Skeletal muscle cell (primary cell): ENCODE data around the gene HOXB5.

Experiments used
- DNase-seq: peaks from one replicate; pipeline ENCODE4 v3.0.0-alpha.2; 2010; ENCODE audit warnings: low read depth
- H3K4me3 ChIP-seq: 2 replicates; pipeline ENCODE4 v1.5.1; 2011; ENCODE audit warnings: low read depth, mild to moderate bottlenecking, control low read depth, low read length, moderate library complexity

The HOXB5 gene

DNA sequence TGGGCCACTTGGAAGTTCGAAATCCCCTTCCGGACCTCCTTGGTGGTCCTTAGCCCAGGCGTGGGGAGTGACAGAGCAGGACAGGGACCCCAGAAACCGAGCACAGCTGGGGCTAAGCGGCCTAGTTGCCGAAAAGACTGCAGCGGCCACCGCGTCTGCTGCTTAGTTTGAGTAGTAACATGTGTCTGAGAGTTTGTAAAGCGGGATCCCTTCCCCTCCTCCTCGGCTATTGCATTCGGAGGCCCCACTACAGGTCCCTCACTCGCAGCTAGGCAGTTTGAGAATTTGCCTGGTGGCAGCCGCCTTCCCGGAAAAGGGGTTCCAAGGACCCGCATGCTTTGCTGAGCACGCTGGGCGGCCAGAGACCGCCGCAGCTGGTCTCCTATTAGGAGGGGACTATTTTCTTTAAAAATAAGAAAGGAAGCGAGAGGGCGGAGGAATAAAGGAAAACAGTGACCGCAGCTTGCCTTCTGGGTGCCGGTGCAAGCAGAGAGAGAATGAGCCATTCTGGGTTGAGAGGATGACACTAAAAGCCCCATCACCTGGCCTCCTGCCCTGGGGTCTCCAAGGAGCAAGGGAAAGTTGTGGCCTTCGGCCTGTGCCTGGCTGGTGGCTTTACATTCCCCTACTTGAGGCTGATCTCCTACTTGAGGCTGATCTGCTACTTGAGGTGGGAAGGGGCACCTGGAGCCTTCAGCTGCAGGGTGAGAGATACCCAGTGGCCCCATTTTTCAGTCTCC lies 1.1 kb upstream of the HOXB5 start:
- peak overlapping the region; percentile 5 for H3K4me3 ChIP-seq
- DNase-seq: no peak

DNA sequence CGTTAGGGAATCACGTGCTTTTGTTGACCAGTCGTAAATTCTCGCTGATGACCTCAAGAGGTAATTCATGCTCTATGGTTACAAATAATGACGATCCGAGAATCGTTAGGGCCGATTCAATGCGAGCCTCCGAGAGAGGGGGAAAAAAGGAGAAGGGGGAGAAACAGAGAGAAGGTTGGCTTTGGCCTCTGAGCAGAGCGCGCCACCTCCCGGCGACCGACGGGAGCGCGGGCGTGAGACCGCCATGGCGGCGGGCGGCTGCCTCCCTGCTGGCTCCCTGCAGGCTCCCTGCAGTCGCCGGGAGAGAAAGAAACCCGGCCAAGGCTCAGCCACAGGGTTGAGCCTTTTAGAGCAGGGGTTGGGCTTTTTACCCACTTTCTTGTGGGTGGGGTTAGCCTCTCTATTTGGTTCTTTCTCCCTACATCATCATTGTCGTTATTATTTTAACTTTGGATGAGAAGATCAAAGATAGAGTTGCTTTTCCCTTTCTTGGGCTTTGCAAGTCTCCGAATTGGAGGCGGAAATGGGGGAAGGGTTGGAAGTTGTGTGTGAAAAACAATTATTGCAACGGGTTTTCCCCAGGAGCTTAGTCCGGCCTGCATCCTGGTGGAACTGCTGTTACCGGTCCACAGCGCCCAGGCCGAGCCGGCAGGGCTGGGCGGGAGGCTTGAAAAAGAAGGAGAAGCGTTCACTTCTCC lies 410 bp upstream of the HOXB5 start:
- no peak for DNase-seq
- peak overlapping the region; percentile 44 for H3K4me3 ChIP-seq

DNA sequence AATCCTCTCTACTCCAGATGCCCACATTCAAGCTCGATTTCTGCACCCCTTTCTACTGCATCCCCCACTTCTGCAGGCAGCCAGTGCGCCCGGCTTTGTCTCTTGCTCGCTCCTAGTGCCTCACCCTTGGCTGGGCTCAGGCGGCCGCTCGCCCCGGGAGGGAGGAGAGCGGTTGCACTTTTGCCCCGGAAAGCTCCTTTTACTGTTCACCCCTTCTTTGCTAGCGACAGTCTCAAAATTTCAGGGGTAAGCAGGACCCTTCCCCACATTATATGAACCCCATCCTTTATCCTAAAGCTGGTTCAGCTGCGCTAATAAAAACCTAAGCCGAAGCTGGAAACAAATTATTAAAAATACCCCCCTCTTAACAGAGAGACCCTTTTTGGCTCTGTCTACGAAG lies 1.0 kb downstream of the HOXB5 start:
- DNase-seq: no peak
- peak overlapping the region; percentile 44 for H3K4me3 ChIP-seq

DNA sequence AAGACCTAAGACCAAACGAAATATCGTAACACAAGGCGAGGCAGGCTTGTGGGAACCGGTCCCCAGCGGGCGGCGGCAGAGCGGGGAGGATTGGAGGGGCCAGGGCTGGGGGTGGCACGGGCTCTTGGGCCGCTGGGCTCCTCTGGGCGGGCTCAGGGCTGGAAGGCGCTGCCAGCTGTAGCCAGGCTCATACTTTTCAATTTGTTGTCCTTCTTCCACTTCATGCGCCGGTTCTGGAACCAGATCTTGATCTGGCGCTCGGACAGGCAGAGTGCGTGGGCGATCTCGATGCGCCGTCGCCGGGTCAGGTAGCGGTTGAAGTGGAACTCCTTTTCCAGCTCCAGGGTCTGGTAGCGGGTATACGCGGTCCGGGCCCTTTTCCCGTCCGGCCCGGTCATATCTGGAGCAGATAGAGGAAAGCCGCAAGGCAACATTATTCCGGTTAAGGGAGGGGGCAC lies 1.5 kb downstream of the HOXB5 start:
- peak overlapping the region; percentile 44 for H3K4me3 ChIP-seq
- no peak for DNase-seq

DNA sequence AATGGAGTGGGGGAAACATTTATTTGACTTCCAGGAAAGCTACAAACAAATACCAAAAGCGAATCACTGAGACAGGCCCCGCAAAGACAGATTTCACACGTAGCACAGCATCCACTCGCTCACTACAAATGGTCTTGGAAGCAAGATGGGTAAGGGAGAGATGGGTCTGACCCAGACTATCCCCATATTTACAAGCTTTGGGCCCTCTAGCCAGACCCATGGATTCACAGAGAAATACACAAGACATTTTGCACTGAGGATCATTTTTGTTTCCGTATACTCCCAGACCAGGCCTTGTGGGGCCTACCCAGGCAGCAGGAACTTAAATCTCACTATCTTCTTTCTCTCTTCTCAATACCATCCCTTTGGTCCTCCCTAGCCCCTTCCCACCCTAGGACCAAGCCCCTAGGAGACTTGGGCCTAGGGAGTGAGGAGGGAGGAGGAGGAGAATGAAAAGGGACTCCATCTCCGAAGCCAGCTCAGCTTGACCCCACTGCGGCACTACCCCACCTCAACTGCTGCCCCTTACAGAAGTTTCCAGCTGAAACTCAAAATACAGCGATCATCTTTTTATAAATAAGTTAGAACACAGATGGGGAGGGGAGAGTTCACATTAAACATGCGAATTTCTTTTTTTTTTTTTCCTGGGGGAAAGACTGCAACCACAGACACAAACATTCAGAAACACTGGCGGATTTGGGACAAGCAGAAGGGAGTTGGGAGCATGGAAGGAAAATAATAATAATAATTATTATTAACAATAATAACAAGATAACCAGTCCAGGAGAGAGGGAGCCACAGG lies 2.1 kb downstream of the HOXB5 start:
- peak overlapping the region; percentile 44 for H3K4me3 ChIP-seq
- no peak for DNase-seq

DNA sequence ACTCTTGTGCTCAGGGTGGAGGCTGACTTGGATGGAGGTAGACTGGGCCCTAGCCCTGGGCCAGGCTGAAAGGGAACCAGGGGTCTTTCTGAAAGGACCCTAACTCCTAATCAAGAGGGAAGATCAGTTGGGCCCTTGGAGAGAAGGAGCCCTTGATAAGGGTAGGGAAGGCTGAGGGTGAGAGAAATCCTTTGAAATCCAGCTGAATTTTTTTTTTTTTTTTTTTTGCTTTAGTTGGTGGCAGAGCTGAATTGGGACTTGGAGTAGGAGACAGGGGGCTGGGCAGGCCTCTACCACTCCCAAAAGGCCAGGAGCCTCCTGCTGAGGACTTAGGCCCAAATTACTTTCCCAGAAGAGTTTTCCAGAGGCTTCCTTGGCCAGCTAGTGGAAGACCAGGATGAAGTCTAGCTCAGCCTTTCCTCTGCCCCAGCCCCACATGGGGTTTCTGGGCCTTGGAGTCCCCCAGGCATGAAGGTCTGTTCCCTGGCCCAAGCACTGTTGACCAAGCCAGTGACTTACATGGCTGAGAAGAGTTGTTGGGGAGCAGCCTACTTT lies 2.9 kb downstream of the HOXB5 start:
- no peak for DNase-seq
- peak overlapping the region; percentile 24 for H3K4me3 ChIP-seq

DNA sequence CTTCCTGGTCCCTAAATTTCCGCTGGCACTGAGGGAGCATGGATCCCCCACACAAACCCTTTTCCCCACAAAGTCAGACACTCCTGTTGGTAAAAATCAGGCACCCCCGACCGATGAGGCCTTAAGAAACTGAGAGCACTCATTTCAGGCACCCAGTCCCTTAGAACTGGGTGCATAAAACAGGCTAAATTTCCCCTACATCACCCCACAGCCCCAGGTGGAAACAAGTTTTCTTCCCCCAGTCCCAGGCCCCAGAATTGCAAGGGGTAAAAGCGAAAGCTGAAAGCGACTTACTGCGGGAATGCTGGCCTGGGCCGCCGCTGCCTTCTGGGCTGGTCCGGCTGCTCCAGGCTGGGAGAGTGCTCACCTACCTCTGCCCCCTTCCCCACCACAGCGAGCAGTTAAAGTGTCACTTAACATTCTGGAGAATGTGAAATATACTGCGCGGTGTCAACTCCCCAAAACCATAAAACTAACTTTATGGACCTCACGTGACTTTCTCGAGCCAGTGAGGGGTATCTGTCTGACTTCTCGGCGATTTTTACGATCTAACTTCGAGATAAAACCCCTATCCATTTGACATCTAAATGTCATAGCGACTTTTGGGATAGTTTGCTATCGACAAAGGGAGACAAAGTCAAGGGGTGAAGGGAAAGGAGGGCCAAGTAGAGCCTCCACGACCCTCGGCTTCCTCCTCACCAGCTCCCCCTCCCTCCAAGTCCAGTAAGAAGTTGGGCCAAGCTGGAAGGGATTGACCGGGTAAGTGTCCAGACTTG lies 3.6 kb downstream of the HOXB5 start, which contains the start of gene HOXB3:
Gene HOXB3, minus strand, starts transcription at position 411 of the 776 bp plus-strand sequence. CDS start 37,767 bp downstream, outside the sequence.
- DNase-seq: no peak
- H3K4me3 ChIP-seq: peak within 1 kb of the TSS; percentile 60

DNA sequence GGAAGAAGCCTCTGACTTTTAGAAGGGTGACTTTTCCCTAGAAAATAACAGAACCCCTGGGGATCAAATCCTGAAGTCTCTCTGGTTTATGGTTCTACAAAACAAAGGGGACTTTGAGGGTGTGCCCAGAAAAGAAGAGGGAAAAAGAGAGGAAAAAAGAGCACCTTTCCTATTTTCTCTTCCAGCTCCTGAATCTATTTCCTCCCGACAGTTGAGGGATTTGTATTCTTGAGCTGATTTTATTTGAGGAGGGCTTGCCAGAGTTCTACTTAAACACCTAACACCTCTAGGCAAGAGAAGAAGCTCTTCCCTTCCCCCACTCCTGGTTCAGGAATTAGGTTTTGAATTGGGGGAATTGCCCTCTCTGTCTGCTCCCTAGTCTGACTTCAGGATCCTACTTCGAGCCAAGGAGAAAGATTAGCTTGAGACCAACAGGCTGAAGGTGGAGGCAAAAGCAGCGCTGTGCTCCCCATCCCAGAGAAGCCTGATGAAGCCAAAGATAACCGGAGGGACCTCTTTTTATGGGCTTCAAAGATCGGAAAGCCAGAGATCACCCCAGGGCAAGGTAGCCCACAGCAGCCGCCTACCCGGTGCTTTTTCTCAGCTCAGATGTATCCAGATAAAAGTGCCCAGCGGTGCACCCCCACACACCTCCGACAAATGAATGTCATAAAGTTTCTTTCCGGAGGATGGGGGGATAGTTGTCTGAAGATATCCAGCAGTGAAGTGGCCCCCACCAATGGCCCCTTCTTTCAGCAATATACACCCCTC lies 4.3 kb downstream of the HOXB5 start:
- peak overlapping the region; percentile 60 for H3K4me3 ChIP-seq
- DNase-seq: no peak

DNA sequence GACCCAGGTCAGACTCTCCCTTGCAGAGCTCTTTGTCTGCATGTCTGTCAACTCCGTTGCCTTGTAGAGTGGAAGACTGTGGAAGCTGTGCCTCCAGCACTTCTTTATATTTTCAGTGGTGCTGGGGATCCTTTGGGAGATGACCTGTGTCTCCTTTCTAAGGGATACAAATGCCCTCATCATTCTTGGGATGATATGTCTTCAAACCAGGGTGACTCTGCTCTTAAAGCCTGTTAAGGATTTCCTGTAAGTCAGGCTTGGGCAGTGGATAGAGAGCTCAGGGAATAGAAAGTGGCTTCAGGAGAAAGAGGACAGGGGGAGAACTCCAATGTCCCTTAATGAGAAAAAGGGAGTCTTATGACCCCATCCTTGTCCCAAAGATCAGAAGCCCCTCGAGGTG lies 5.1 kb downstream of the HOXB5 start:
- H3K4me3 ChIP-seq: peak overlapping the region; percentile 60
- no peak for DNase-seq

DNA sequence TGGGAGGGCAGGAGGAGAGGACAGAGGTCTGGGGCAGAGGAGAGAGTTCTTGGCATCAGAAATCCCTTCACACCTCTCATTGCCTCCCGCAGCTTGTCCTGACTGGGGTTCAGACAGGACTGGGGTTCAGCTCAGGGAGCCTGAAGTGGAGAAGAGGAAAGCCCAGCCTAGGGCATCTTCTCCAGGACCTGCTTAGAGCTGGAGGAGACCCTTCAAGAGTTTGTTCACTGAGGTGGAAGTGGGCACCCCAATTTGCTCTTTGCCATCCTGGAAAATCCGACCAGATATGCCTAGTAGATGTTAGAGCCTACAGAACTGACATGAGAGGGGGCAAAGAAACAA lies 5.5 kb downstream of the HOXB5 start:
- DNase-seq: no peak
- peak overlapping the region; percentile 60 for H3K4me3 ChIP-seq

DNA sequence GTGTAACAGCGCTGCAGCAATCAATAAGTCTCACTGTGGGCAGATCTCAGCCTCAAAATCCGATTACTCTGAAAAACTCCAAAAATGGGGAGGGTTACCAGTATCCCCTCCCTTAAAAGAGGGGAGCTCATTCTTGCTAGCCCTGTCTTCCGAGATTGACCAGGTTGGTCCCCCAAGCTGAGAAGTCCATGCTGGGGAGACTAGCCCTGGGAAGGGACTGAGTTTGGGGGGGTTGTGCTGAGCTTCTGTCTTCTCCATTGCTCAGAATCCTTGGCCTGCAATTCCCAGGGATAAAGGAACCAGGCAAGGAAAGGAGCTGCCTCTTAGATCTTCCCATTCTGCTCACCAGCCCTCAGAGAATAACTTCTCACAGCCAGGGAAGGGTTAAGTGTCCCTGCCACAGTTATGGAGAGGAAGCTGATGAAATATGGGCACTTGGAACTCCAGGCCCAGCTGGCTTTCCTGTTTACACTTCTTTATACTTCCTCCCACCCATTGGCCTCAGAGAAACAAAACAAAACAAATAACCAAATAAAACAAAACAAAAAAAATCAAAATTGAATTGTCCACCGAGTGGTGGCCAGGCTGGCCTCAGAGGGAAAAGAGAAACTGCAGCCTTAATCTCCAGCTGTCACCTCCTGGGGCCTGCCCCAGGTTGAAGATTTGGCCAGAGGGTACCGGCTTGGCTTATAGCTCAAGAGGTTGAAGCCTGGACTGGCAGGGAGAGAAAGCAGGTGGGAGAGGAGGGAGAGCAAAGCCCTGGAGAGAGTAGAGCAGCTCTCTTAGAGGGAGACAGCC lies 6.1 kb downstream of the HOXB5 start:
- DNase-seq: no peak
- peak overlapping the region; percentile 60 for H3K4me3 ChIP-seq

DNA sequence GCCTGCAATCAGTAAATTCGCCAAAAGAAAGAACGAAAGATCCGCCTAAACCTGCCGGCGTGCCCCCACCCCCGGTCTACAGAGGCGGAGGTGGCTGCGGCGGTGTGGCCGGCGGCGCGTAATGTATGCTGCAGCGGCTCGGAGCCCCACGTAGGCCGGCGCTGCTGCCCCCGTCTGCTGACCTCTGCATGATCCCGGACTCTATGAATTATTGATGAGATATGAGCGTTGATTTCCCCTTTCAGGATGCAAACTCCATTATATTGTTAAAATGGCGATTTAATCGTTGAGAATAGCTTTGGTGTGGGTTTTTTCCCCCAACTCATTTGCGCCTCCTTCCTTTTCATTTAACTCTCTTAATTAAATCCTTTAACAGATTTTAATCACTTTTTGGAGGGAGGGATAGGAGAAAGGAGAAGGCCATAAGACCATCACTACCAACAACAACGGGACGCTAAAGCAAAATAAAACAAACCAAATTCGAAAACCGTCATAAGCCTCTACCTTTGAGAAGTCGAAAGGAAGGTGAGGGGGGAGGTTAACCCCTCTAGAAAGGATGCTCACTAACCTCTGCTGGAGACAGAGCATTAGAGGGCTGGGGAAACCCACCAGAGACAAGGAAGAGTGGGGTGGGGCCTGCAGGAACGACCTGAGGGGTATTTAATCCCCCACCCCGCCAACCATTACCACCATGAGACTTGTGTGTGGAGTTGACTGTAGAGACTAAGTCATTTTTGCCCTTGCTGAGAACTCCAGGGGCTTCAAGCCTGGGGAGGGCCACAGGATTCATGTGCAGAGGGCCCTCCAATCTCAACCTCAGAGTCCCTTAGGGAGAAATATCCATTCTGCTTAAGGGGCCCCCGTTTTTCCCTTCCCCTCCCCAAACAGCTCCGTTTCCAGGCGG lies 7.0 kb downstream of the HOXB5 start:
- no peak for DNase-seq
- H3K4me3 ChIP-seq: peak overlapping the region; percentile 60

DNA sequence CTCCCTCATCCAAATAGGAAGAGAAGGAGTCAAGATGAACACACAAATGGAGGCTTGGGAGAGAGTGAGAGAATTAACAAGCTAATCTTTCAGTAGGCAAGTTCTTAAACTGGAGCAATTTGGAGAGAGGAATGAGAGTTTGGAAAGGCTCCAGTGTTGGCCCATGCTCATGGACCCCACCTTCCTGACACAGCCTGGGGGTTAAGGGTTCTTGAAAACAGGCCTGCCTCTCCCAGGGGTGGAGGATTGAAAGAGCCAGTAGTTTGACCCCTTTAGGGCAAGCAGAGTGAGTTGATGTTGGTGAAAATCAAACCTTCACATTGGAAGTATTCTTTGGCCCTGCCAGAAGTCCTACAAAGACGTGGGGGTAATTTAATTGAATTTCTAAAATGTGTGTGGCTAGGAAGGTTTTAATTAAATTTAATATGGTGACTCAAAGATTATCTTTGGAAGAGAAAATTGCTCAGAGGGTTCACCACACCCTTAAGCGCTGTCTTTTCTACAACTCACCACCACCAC lies 9.3 kb downstream of the HOXB5 start:
- no peak for DNase-seq
- no peak overlapping the region for H3K4me3 ChIP-seq

DNA sequence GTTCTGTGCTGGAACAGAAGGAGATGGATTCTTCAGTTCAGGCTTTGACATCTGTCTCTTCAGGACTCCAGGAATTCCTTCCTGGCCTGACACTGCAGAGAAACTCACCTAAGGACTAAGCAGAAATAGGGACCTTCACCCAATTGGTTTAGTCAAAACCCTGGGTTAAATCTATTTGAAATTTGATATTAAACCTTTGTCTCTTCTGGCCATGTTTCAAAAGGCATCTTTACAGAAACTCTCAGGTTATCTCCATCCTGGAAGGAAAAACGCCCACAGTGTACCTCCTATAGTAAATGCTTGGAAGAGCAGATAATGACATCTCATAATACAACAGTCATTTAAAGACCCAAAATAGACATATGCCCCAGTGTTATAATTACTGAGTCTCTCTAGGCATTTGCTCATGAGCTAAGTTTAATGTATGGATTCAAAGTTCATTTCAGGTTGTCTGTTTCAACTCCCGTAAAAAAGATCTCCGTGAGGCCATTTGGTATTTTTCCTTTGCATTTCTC lies 9.8 kb downstream of the HOXB5 start:
- H3K4me3 ChIP-seq: no peak overlapping the region
- no peak for DNase-seq

DNA sequence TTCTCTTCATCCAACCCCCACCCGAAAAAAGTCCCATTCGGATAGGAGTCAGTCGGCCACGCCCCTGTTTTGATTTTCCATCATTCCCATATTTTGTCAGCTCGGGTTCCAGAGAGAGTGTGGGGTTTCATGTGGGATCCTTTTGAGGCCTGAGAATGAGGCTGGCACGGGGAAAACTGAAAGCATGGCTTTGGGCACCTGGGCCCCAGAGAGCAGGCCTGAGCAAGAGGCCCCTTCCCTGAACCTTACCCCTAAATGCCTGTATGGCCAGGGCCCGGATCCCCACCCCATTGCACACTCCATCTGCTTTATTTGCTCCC lies 10.9 kb downstream of the HOXB5 start:
- DNase-seq: no peak
- peak overlapping the region; percentile 45 for H3K4me3 ChIP-seq

DNA sequence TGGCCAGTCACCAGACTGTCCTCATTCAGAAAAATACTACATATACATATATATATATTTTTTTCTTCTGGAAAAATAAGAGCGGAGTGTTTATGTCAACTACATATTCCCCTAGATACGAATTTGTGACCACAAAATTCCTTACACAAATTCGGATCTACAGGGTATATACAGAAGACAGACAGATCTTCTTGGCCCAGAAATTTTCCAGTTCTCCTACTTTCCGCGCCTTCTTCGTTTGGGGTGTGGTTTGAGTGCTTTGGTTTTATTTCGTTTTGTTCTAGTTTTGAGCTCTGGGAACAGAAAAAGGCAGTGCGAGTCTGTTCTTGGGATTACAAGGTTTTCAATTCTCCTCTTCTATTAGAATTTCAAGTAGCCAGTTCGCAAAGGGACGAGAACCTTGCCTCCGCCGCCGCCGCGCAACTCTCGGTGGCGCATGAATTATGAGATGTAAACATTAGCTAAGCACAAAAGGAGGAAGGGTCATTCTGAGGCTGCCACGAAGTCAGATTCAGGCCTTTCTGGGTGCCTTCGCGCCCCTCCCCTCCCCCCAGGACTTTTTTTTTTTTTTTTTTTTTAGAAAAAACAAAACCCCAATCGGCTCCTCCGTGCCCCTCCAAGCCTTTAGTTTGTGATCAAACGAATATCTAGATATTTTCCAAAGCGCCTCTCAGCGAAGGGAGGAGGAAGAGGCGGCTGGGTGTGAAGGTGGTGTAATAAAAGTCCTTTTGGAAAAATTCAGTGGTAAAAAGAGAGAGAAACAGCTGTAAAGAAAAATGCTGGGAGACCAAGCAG lies 13.6 kb downstream of the HOXB5 start:
- DNase-seq: no peak
- no peak overlapping the region for H3K4me3 ChIP-seq
